CD4-positive, alpha-beta memory T cell (primary cell): Measurements from ENCODE around the gene CPLX1. TPM values are rescaled to one million over a fixed set of nuclear protein-coding genes. Genes with fewer than 3 reads are reported as not detected.

ENCODE experiments used
- CTCF ChIA-PET: fragments of 350-600 bp; sonication (Branson Sonifier 250); formaldehyde crosslinking; loops from one replicate; lab custom pipeline; 2021; ENCODE audit warnings: inconsistent platforms; ENCODE audit not compliant: partially characterized antibody; lab: Charles Lee
- POLR2A ChIA-PET: fragments of 350-600 bp; sonication (Branson Sonifier 250); formaldehyde crosslinking; loops from one replicate; lab custom pipeline; 2021; ENCODE audit not compliant: partially characterized antibody; lab: Charles Lee
- DNase-seq, 5 donors: peaks; one replicate each; pipeline versions ENCODE4 v3.0.0 to v3.0.0-alpha.2; 2020 to 2022; ENCODE audit warnings: mixed read lengths in 1 of 5
- H3K27ac ChIP-seq: one replicate; pipeline ENCODE4 v1.7.0; 2013; ENCODE audit warnings: low read depth, low read length
- H3K27me3 ChIP-seq: 2 replicates; pipeline ENCODE4 v1.7.0; 2013; ENCODE audit warnings: mild to moderate bottlenecking, low read length, moderate library complexity; ENCODE audit not compliant: insufficient read depth
- H3K36me3 ChIP-seq: 2 replicates; pipeline ENCODE4 v1.7.0; 2013; ENCODE audit warnings: mild to moderate bottlenecking, low read length, moderate library complexity; ENCODE audit not compliant: insufficient read depth
- H3K4me1 ChIP-seq: 2 replicates; pipeline ENCODE4 v1.7.0; 2013; ENCODE audit warnings: mild to moderate bottlenecking, low read length, moderate library complexity; ENCODE audit not compliant: insufficient read depth
- H3K4me3 ChIP-seq, 2 donors: one replicate each; pipeline ENCODE4 v1.7.0; 2013; ENCODE audit warnings: low read length in 2 of 2, mild to moderate bottlenecking in 1 of 2
- H3K9me3 ChIP-seq, 2 donors: one replicate each; pipeline ENCODE4 v1.7.0; 2013; ENCODE audit warnings: low read length in 2 of 2, control low read depth in 1 of 2; ENCODE audit not compliant: control insufficient read depth in 1 of 2
- H3K27ac Mint-ChIP-seq, 7 donors: one replicate each; pipeline ENCODE4 v1.8.0; 2020 to 2021; ENCODE audit warnings: mixed read lengths in 7 of 7, mild to moderate bottlenecking in 6 of 7, inconsistent platforms in 3 of 7, moderate library complexity in 3 of 7
- H3K27me3 Mint-ChIP-seq, 2 donors: one replicate each; pipeline ENCODE4 v1.8.0; 2020 to 2021; ENCODE audit warnings: mixed read lengths in 2 of 2
- H3K36me3 Mint-ChIP-seq, 2 donors: one replicate each; pipeline ENCODE4 v1.8.0; 2020 to 2021; ENCODE audit warnings: mixed read lengths in 2 of 2, inconsistent platforms in 1 of 2, mild to moderate bottlenecking in 1 of 2
- H3K4me1 Mint-ChIP-seq, 4 donors: one replicate each; pipeline ENCODE4 v1.8.0; 2020 to 2021; ENCODE audit warnings: mixed read lengths in 4 of 4, mild to moderate bottlenecking in 1 of 4
- H3K4me3 Mint-ChIP-seq, 8 donors: one replicate each; pipeline ENCODE4 v1.8.0; 2020 to 2021; ENCODE audit warnings: mixed read lengths in 8 of 8, mild to moderate bottlenecking in 7 of 8, moderate library complexity in 6 of 8, inconsistent platforms in 3 of 8
- H3K9me3 Mint-ChIP-seq, 8 donors: one replicate each; pipeline ENCODE4 v1.8.0; 2020 to 2021; ENCODE audit warnings: mixed read lengths in 8 of 8, mild to moderate bottlenecking in 5 of 8, inconsistent platforms in 3 of 8, moderate library complexity in 1 of 8
- intact Hi-C: fragments of 100-400 bp; cut with micrococcal nuclease; formaldehyde crosslinking; loops from one replicate; pipeline ENCODE4 v1.15.1; 2023
- polyA plus RNA-seq, 2 donors: library from polyadenylated mRNA; unstranded; fragments of 300-500 nt; fragmentation: Illumina TruSeq; gene quantifications; one replicate each; pipeline ENCODE4 v1.2.3, GENCODE V29; 2021
- total RNA-seq, 2 experiments: library from RNA; stranded (reverse); gene quantifications; one replicate each; pipeline ENCODE4 v1.2.3, GENCODE V29; 2021

Gene CPLX1
- total and polyA plus RNA-seq, 4 experiments from 2014 or later: 0.26 to 1.5 (median 0.64) TPM; not detected in 1

DNA sequence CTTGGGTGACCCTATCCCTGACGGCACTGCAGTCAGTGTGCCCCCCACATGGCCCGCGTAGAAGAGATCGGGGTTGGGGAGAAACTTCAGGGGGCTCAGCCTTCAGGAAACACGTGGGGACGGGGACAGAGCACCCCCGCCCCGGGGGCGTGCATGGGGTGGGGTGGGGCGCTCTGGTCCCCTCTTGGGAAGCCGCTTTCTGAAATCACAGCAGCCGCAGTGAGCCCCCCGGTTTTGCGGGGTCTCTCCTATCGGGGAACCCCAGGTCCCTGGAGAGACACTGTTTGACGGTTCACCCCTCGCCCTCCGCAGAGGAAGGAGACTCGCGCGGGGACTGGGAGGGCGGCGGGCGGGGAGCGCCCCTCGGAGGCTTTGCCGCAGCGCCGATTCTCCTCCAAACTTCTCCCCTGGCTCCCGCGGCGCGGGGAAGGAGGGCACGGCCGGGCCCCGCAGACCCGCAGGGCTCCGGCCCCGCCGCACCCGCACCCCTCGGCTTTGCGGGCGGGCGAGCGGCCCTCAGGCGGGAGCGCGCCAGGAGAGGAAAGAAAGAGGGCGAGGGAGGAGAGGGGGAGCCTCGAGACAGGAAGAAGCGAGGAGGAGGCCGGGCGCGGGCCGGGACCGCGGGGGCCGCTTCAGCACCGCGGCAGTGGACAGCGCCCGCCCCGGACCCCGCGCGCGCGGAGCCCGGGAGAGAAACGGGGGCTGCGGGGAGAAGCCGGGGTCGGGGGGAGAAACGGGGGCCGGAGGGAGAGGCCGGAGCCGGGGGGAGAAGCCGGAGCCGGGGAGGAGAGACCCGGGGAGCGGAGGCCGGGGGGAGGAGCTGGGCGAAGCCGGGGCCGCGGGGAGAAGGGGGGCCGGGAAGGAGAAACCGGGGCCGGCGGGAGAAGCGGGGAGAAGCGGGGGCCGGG, 612 bp downstream of the CPLX1 start:
- peaks cover 24% of the 10 kb centered on the region for H3K27me3 ChIP-seq
- POLR2A ChIA-PET: no interaction called here
- CTCF ChIA-PET: no interaction called here
- peaks cover 0 to under 1% (median 0%) of the 10 kb centered on the region in 8 donors for H3K9me3 Mint-ChIP-seq
- H3K4me3 ChIP-seq: no peak overlapping the region
- peaks cover 24 to 38% of the 10 kb centered on the region in 2 donors for H3K27me3 Mint-ChIP-seq
- intact Hi-C loops: no loop called here
- H3K4me3 Mint-ChIP-seq: peak overlapping the region in 4 of 8 donors; percentile 10 to 52 (median 17)
- no peak overlapping the region for H3K27ac Mint-ChIP-seq
- peak in 4 of 5 donors; percentile 27 to 44 (median 38) for DNase-seq
- H3K4me1 Mint-ChIP-seq: peaks cover 1 to 9% (median 5%) of the 10 kb centered on the region in 4 donors
- no peaks in the 10 kb centered on the region for H3K4me1 ChIP-seq
- no peaks in the 10 kb centered on the region for H3K9me3 ChIP-seq
- no peak overlapping the region for H3K27ac ChIP-seq
- H3K36me3 Mint-ChIP-seq: peaks cover 0 to 7% of the 10 kb centered on the region in 2 donors
- H3K36me3 ChIP-seq: no peaks in the 10 kb centered on the region

DNA sequence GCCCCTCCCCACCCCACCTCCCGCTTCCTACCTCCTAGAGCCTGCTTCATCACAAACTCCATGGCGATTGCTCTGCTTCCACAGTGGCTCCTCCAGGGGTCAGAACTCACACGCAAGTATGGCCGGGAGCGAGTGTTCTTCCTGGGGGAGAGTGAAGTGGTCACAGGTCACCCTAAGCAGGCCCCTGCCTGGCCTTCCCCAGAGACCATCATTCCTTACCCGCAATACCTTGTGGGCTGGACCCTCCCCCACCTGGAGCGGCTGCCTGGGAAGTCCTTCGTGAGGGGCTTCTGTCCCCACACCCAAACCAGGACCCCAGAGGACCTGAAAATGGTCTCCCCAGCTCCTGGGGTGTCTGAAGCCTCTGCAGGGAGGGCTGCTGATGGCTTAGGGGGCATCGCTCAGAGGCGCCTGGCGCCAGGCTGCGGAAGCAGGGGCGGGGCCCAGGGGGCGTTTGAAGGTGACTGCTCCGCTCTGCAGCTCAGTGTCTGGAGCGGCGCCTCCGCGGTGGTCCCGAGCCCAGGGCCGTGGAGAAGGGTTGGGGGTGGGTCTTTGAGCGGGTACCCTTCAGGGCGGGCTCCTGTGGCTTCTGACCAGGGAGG, 1.4 kb downstream of the CPLX1 start:
- H3K36me3 Mint-ChIP-seq: peaks cover 0 to 7% of the 10 kb centered on the region in 2 donors
- H3K4me1 Mint-ChIP-seq: peaks cover 1 to 9% (median 5%) of the 10 kb centered on the region in 4 donors
- H3K9me3 Mint-ChIP-seq: no peaks in the 10 kb centered on the region
- peak overlapping the region in 3 of 8 donors; percentile 10 to 57 (median 17) for H3K4me3 Mint-ChIP-seq
- no peak for DNase-seq
- Histone ChIP-seq H3K4me3 (no peak overlapping the region), H3K27ac (no peak overlapping the region), H3K9me3 (no peaks in the 10 kb centered on the region), H3K4me1 (no peaks in the 10 kb centered on the region), H3K36me3 (no peaks in the 10 kb centered on the region), H3K27me3 (peaks cover 24% of the 10 kb centered on the region)
- ChIA-PET CTCF (no interaction called here), POLR2A (no interaction called here)
- H3K27ac Mint-ChIP-seq: no peak overlapping the region
- intact Hi-C loops: loop anchor here (5.0 kb wide), 1 partner anchor 42 kb away; no protein-coding TSS in a partner anchor
- peaks cover 24 to 37% of the 10 kb centered on the region in 2 donors for H3K27me3 Mint-ChIP-seq

DNA sequence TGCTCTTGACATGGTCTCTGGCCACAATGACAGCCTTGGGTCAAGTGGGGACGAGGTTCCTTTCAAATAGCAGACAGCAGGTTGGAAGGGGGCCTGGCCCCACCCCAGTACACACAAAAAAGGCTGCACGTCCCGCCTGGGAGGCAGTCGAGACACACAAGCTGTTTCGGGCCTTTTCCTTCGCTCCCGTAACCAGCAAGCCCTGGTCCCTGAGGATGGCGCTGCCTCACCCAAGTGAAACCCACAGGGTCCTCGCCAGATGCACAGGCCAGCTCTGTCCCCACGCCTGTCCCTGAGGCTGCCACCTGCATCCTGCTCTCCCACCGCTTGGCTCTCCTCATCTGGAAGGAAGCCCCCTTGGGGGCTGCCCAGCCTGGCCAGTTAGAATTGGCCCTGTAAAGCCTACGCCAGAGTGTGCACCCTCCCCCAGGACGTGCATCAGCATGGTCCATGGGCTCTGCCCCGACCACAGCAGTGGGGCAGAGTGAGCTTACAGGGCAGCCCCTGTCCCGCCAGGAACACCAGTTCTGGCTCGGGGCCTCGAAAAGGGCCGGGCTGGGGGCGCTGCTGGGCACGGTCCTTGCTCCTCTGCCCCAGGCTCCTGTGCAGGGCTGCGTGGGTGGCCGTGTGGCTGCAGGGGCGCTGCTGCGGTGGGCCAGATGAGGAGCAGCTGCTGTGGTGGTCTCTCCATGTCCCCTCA, 2.0 kb downstream of the CPLX1 start:
- POLR2A ChIA-PET: interaction anchor here (0.6 kb wide), 1 partner anchor 47 kb away, joined by 3 read pairs; no protein-coding TSS in a partner anchor
- Mint-ChIP-seq H3K27ac (no peak overlapping the region), H3K4me1 (peaks cover 1 to 9% (median 5%) of the 10 kb centered on the region in 4 donors), H3K36me3 (peaks cover 0 to 7% of the 10 kb centered on the region in 2 donors), H3K27me3 (peaks cover 25 to 35% of the 10 kb centered on the region in 2 donors), H3K9me3 (no peaks in the 10 kb centered on the region), H3K4me3 (no peak overlapping the region)
- no peak overlapping the region for H3K27ac ChIP-seq
- DNase-seq: no peak
- CTCF ChIA-PET: no interaction called here
- intact Hi-C loops: loop anchor here (5.0 kb wide), 1 partner anchor 42 kb away; no protein-coding TSS in a partner anchor
- no peaks in the 10 kb centered on the region for H3K36me3 ChIP-seq
- no peak overlapping the region for H3K4me3 ChIP-seq
- no peaks in the 10 kb centered on the region for H3K9me3 ChIP-seq
- H3K27me3 ChIP-seq: peaks cover 24% of the 10 kb centered on the region
- no peaks in the 10 kb centered on the region for H3K4me1 ChIP-seq

DNA sequence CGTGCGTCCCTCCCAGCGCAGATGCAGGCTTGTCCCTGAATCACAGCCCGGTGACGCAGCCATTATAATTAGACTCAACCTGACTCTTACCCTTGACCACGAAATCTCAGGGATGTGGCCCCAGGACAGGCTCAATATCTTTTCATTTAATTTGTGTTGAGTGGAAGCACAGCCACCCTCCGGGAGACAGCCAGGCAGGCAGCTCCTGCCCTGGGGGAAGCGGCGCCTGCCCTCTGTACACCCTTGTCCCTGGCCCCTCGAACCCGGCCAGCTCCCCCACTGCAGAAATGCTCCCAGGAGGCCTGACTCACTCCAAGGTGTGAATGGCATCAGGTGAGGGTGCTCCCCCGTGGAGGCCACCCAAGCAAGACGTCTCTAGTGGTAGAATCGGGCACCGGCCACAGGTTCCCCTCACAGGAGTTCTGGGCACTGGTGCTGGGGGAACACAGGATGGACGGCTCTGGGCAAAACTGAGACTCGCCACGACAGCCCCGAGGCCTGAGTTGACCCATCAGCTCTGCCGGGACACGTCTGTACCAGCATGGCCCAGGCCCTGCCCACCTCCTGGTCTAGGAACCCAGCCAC, 2.7 kb downstream of the CPLX1 start:
- H3K36me3 ChIP-seq: no peaks in the 10 kb centered on the region
- ChIA-PET CTCF (no interaction called here), POLR2A (interaction anchor here (0.6 kb wide), 1 partner anchor 47 kb away, joined by 3 read pairs; no protein-coding TSS in a partner anchor)
- no peaks in the 10 kb centered on the region for H3K9me3 ChIP-seq
- no peaks in the 10 kb centered on the region for H3K4me1 ChIP-seq
- Mint-ChIP-seq H3K4me3 (no peak overlapping the region), H3K27ac (no peak overlapping the region), H3K27me3 (peaks cover 25 to 32% of the 10 kb centered on the region in 2 donors), H3K36me3 (peaks cover 0 to 7% of the 10 kb centered on the region in 2 donors), H3K4me1 (peaks cover 1 to 8% (median 5%) of the 10 kb centered on the region in 4 donors), H3K9me3 (no peaks in the 10 kb centered on the region)
- H3K4me3 ChIP-seq: no peak overlapping the region
- intact Hi-C loops: loop anchor here (5.0 kb wide), 1 partner anchor 41 kb away; no protein-coding TSS in a partner anchor
- no peak for DNase-seq
- peaks cover 19% of the 10 kb centered on the region for H3K27me3 ChIP-seq
- no peak overlapping the region for H3K27ac ChIP-seq

DNA sequence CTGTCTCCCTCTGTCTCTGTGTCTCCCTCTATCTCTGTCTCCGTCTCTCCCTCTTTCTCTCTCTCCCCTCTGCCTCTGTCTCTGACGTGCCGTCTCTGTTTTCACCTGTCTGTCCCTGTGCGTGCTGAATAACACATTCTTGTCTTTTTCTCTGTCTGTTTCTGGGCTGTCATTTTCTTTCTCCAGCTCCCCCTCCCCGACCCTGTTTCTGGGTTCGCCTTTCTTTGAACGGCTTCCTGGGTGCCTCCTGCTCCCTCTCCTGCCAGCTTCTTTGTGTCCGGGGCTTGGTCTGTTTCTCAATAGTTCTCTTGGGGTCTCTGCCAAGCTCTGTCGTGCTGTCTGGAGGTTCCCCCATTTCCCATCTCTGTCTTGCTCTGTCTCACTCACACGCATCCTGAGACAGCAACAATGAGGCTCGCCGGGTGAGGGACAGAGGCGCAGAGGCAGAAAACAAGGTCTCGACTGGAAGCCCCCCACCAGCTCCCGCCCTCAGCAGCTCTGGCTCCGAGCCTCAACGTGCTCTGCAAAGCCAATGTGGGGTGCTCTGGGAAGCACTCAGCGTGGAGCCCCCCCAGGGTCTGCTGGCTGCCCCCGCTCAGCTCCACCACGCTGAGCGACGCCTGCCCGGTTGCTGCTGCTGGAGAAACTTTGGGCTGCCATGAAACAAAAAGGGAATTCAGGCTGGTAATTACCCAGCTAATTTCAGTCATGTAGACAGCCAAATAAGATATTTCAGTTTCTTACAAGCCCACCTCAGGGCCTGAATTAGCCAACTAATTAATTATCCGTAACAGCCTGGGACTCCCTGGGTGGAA, 3.4 kb downstream of the CPLX1 start:
- H3K4me3 Mint-ChIP-seq: no peak overlapping the region

DNA sequence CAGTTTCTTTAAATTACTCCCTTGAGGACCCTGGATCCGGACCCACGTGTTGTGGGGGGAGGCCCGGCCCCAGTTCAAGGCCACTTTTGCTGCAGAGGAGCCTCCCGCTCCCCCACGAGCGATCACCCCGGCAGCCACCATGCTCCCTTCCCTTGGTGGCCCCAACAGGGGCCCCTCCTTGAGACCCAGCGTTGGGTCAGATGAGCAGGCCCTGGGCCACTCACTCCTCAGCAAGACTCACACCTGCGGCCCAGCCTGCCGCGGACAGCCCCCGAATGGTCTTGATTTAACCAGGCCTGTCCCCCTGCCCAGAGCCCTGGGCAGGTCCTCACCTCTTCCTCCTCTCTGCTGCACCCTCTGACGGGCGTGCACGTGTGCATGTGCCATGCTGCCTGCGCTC, 4.3 kb downstream of the CPLX1 start:
- ChIA-PET POLR2A (no interaction called here), CTCF (no interaction called here)
- intact Hi-C loops: loop anchor here (5.0 kb wide), 1 partner anchor 39 kb away; no protein-coding TSS in a partner anchor
- Mint-ChIP-seq H3K4me3 (no peak overlapping the region), H3K4me1 (peaks cover 0 to 1% (median 0%) of the 10 kb centered on the region in 4 donors), H3K27me3 (peaks cover 20 to 29% of the 10 kb centered on the region in 2 donors), H3K27ac (peak overlapping the region in 1 of 7 donors; percentile 13), H3K36me3 (peaks cover 0 to 7% of the 10 kb centered on the region in 2 donors), H3K9me3 (no peaks in the 10 kb centered on the region)
- Histone ChIP-seq H3K27ac (no peak overlapping the region), H3K4me1 (no peaks in the 10 kb centered on the region), H3K27me3 (peaks cover 9% of the 10 kb centered on the region), H3K36me3 (no peaks in the 10 kb centered on the region), H3K4me3 (no peak overlapping the region), H3K9me3 (no peaks in the 10 kb centered on the region)
- DNase-seq: no peak

More for the DNA sequence above, 3.4 kb downstream of the CPLX1 start:
- Mint-ChIP-seq H3K27ac (no peak overlapping the region), H3K27me3 (peaks cover 18 to 25% of the 10 kb centered on the region in 2 donors), H3K36me3 (peaks cover 0 to 7% of the 10 kb centered on the region in 2 donors), H3K4me1 (peaks cover 0 to 1% (median 1%) of the 10 kb centered on the region in 4 donors), H3K9me3 (no peaks in the 10 kb centered on the region)
- ChIA-PET POLR2A (no interaction called here), CTCF (no interaction called here)
- Histone ChIP-seq H3K36me3 (no peaks in the 10 kb centered on the region), H3K27ac (no peak overlapping the region), H3K4me3 (no peak overlapping the region), H3K4me1 (no peaks in the 10 kb centered on the region), H3K27me3 (peaks cover 13% of the 10 kb centered on the region), H3K9me3 (no peaks in the 10 kb centered on the region)
- intact Hi-C loops: loop anchor here (5.0 kb wide), 1 partner anchor 40 kb away; no protein-coding TSS in a partner anchor
- no peak for DNase-seq
